H1 (cell line): ENCODE data around the gene SLC19A1. TPM values are rescaled to one million over a fixed set of nuclear protein-coding genes. Genes with fewer than 3 reads are reported as not detected.

Experiments used
- CEBPB ChIP-seq: IDR thresholded peaks from 2 replicates; pipeline ENCODE4 v1.6.1; 2012; ENCODE audit warnings: low read depth, low read length
- CHD1 ChIP-seq: IDR thresholded peaks from 2 replicates; pipeline ENCODE4 v1.6.1; 2012; ENCODE audit warnings: low read depth, low read length, improper control_type of control experiment
- polyA plus RNA-seq, 7 experiments: library from polyadenylated mRNA; depleted of rRNA in 3 of 7; stranded (reverse) in 5 of 7; unstranded in 2 of 7; fragments of >200 nt in 5 of 7; fragments of 200-250 nt in 2 of 7; gene quantifications; 1 replicate in 5 of 7; 2 replicates in 1 of 7; 4 replicates in 1 of 7; pipeline versions ENCODE4 v1.2.1 to v1.2.3, GENCODE V29; 2011 to 2013; ENCODE audit warnings: missing spikeins in 2 of 7, mixed read lengths in 2 of 7
- total RNA-seq: library from RNA; stranded (reverse); fragmentation: NEBNext Ultra II Directional; extraction: Animal tissue kit (Norgen Biotek cat#: 25700); gene quantifications from 2 replicates; pipeline ENCODE4 v1.2.1, GENCODE V29; 2021

Gene SLC19A1
- total and polyA plus RNA-seq, 2 of the 8 experiments (the other 6 are each of a cell fraction or from before 2014, with no cell fraction given) = 31.6 to 43.8 TPM

DNA sequence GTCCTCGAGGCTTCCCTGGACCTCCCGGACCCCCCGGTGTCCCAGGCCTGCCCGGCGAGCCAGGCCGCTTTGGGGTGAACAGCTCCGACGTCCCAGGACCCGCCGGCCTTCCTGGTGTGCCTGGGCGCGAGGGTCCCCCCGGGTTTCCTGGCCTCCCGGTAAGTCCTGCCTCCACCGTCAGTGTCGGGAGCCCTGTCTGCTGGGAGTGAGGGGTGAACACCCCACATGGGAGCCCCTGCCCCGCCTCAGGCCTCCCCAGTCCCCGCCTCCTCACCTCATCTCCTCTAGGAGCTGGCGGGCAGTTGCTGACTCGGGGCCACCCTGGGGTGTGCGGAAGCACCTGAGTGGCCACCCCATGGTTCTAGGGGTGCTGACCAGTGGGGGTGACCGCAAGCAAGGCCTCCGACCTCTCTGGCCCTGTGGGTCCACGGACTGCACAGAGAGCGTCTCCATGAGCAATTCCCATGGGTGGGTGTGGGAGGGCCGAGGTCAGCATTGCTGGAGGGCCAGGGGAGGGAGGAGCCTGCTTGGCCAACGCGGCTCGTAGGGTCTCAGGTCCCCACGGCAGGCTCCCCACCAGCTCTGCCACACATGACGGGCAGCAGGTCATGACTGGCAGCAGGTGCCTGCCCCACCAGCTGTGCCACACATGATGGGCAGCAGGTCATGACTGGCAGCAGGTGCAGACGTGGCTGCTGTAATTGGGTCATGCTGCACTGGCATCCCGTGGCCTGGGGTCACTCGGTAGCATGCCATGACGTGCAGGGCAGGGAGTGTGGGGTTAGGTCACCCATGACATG lies 61.3 kb downstream of the SLC19A1 start (continued):
- TF ChIP-seq CEBPB (no peak), CHD1 (no peak)
- TF ChIP-seq, all 59 proteins: peak for 0
